ENCODE measurements around the gene ARHGAP27. TPM values are rescaled to one million over a fixed set of nuclear protein-coding genes. Genes with fewer than 3 reads are reported as not detected.

The ARHGAP27 gene
- total and polyA plus RNA-seq, 2 of the 4 experiments (the other 2 are of a cell fraction), result under 0.01 to 0.89 TPM

DNA sequence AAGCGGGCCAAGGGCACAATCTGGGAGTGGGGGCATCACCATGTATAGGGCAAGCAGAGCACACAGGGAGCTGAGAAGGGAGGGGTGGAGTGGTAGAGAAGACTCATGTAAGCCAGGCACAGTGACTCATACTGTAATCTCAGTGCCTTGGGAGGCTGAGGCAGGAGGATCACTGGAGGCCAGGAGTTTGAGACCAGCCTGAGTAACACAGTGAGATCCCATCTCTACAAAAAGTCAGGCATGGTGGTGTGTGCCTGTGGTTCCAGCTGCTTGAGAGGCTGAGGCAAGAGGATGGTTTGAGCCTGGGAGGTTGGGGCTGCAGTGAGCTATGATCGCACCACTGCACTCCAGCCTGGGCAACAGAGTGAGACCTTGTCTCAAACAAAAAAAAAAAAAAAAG lies 40.8 kb downstream of the ARHGAP27 start:
- Histone ChIP-seq H3K9me1 (ENCODE audit: insufficient read depth, low read length) (no peaks in the 10 kb centered on the region), H3K9ac (ENCODE audit: low read depth, low read length) (no peak overlapping the region), H3K27me3 (ENCODE audit: control insufficient read depth, insufficient read depth, low read length) (peaks cover 11% of the 10 kb centered on the region; the same call in 1 of the 2 replicates), H3K9me3 (ENCODE audit: control insufficient read depth, insufficient read depth, low read length) (no peaks in the 10 kb centered on the region), H2BK20ac (ENCODE audit: low read depth, low read length) (no peak overlapping the region), H4K8ac (ENCODE audit: low read depth in 2 of 2, low read length in 2 of 2) (no peak overlapping the region), H2AK5ac (ENCODE audit: low read depth, low read length) (no peak overlapping the region), H3K36me3 (ENCODE audit: control insufficient read depth, insufficient read depth, low read length) (no peaks in the 10 kb centered on the region), H3K4me1 (ENCODE audit: control insufficient read depth, insufficient read depth, low read length) (peaks cover 5% of the 10 kb centered on the region), H3K56ac (ENCODE audit: extremely low read depth, insufficient read depth, low read length) (no peak overlapping the region), H2AFZ (replicated peaks; ENCODE audit: low read length, poor library complexity) (no peak overlapping the region), H2AK9ac (replicated peaks; ENCODE audit: low read depth, low read length, poor library complexity) (no peak overlapping the region), H3K4me2 (ENCODE audit: low read depth, low read length) (no peak overlapping the region), H2BK15ac (ENCODE audit: low read depth, low read length) (no peak overlapping the region), H2BK5ac (ENCODE audit: low read depth, low read length, poor library complexity, severe bottlenecking) (no peak overlapping the region), H3K14ac (replicated peaks; ENCODE audit: low read depth, low read length) (no peak overlapping the region), H3K23ac (ENCODE audit: low read depth, low read length) (no peak overlapping the region), H3K4me3 (ENCODE audit: insufficient read depth, low read depth, low read length) (no peak overlapping the region), H4K5ac (ENCODE audit: low read depth, low read length) (no peak overlapping the region), H3K18ac (ENCODE audit: low read depth, low read length) (no peak overlapping the region), H4K91ac (ENCODE audit: insufficient read depth, low read depth, low read length) (no peak overlapping the region), H3K27ac (ENCODE audit: insufficient read depth, low read length) (no peak overlapping the region), H3K4ac (ENCODE audit: low read depth, low read length) (no peak overlapping the region), H2BK120ac (ENCODE audit: low read depth, low read length) (no peak overlapping the region), H3K79me1 (ENCODE audit: low read depth in 1 of 2, low read length in 2 of 2) (no peaks in the 10 kb centered on the region), H4K20me1 (ENCODE audit: insufficient read depth, low read length) (no peaks in the 10 kb centered on the region)
- ChIA-PET POLR2A (ENCODE audit: unreplicated experiment) (interaction anchor here (0.5 kb wide), 1 partner anchor 174 kb away, joined by 3 read pairs; no protein-coding TSS in a partner anchor), CTCF (no interaction called here)
- dilution Hi-C loops (cut with HindIII; ENCODE audit: low sequenced_read_pairs, unreplicated experiment) (no loop called here), in situ Hi-C loops (cut with MboI; ENCODE audit: low sequenced_read_pairs) (no loop called here), intact Hi-C loops (cut with micrococcal nuclease) (no loop called here)
- DNase-seq, result no peak
- 100% methylated on average over 1 of the region's 2 CpGs; no CpG with 5 or more reads in 1 of the 2 experiments for WGBS, 2 experiments (ENCODE audit: extremely low coverage in 2 of 2, insufficient read length in 1 of 2)
- BruUV-seq (replicated peaks), result no TSS peak
- ATAC-seq (ENCODE audit: low read depth), result no peak
- TF ChIP-seq MAZ (IDR thresholded peaks at IDR 0.05; ENCODE audit: borderline replicate concordance, low read depth, low read length), result no peak
- no peak for TF ChIP-seq RAD21 (IDR thresholded peaks at IDR 0.05; ENCODE audit: low read length)
- TF ChIP-seq, protein P1, sequence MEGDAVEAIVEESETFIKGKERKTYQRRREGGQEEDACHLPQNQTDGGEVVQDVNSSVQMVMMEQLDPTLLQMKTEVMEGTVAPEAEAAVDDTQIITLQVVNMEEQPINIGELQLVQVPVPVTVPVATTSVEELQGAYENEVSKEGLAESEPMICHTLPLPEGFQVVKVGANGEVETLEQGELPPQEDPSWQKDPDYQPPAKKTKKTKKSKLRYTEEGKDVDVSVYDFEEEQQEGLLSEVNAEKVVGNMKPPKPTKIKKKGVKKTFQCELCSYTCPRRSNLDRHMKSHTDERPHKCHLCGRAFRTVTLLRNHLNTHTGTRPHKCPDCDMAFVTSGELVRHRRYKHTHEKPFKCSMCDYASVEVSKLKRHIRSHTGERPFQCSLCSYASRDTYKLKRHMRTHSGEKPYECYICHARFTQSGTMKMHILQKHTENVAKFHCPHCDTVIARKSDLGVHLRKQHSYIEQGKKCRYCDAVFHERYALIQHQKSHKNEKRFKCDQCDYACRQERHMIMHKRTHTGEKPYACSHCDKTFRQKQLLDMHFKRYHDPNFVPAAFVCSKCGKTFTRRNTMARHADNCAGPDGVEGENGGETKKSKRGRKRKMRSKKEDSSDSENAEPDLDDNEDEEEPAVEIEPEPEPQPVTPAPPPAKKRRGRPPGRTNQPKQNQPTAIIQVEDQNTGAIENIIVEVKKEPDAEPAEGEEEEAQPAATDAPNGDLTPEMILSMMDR (conservative IDR thresholded peaks at IDR 0.05; ENCODE audit: low read depth, low read length), result no peak
- TF ChIP-seq BHLHE40 (IDR thresholded peaks at IDR 0.05; ENCODE audit: low read depth, low read length), result no peak
- TF ChIP-seq MAFK (IDR thresholded peaks at IDR 0.05; ENCODE audit: low read depth, low read length), result no peak
- TF ChIP-seq CHD1 (IDR thresholded peaks at IDR 0.05; ENCODE audit: low read depth, low read length), result no peak
- no peak for TF ChIP-seq RFX5 (IDR thresholded peaks at IDR 0.05; ENCODE audit: low read depth, low read length)
- no peak for TF ChIP-seq POLR2A (IDR thresholded peaks at IDR 0.05; ENCODE audit: low read depth, low read length)
- TF ChIP-seq FOS (IDR thresholded peaks at IDR 0.05; ENCODE audit: low read depth, low read length), result no peak
- no peak for TF ChIP-seq RCOR1 (IDR thresholded peaks at IDR 0.05; ENCODE audit: insufficient replicate concordance, low read length)
- TF ChIP-seq CEBPB (IDR thresholded peaks at IDR 0.05; ENCODE audit: low read depth, low read length), result no peak

All from IMR-90 (cell line).